Naive thymus-derived CD4-positive, alpha-beta T cell (primary cell): ENCODE results near the gene CPN2. TPM values are rescaled to one million over a fixed set of nuclear protein-coding genes. Genes with fewer than 3 reads are reported as not detected.

ENCODE experiments used
- ATAC-seq: fragments of 150-1000 bp; cut with Tn5 transposase; 2 replicates; pipeline ENCODE4 v1.10.0; 2021; ENCODE audit warnings: mild to moderate bottlenecking, moderate library complexity
- CTCF ChIA-PET: fragments of 350-600 bp; sonication (Branson Sonifier 250); formaldehyde crosslinking; loops from one replicate; lab custom pipeline; 2021; ENCODE audit warnings: antibody characterized with exemption; lab: Charles Lee
- POLR2A ChIA-PET: fragments of 350-600 bp; sonication (Branson Sonifier 250); formaldehyde crosslinking; loops from one replicate; lab custom pipeline; 2021; ENCODE audit warnings: antibody characterized with exemption, inconsistent platforms; lab: Charles Lee
- DNase-seq, 9 donors: peaks; one replicate each; pipeline versions ENCODE4 v3.0.0 to v3.0.0-alpha.2; 2020 to 2022; ENCODE audit warnings: mixed read lengths in 1 of 9
- H3K27ac ChIP-seq: one replicate; pipeline ENCODE4 v1.7.0; 2013; ENCODE audit warnings: mild to moderate bottlenecking, low read depth, low read length, moderate library complexity
- H3K27me3 ChIP-seq, 2 donors: one replicate each; pipeline ENCODE4 v1.7.0; 2013; ENCODE audit warnings: low read length in 2 of 2, mild to moderate bottlenecking in 2 of 2, moderate library complexity in 2 of 2; ENCODE audit not compliant: control insufficient read depth in 2 of 2, insufficient read depth in 2 of 2
- H3K36me3 ChIP-seq, 3 experiments: 1 replicate in 2 of 3; 2 replicates in 1 of 3; pipeline ENCODE4 v1.7.0; 2013; ENCODE audit warnings: low read length in 3 of 3, mild to moderate bottlenecking in 3 of 3, moderate library complexity in 1 of 3; ENCODE audit not compliant: insufficient read depth in 3 of 3, control insufficient read depth in 2 of 3
- H3K4me1 ChIP-seq, 2 donors: one replicate each; pipeline ENCODE4 v1.7.0; 2013; ENCODE audit warnings: low read length in 2 of 2, mild to moderate bottlenecking in 2 of 2, moderate library complexity in 1 of 2; ENCODE audit not compliant: control insufficient read depth in 2 of 2, insufficient read depth in 2 of 2
- H3K4me3 ChIP-seq: 2 replicates; pipeline ENCODE4 v1.7.0; 2013; ENCODE audit warnings: mild to moderate bottlenecking, low read length
- H3K9me3 ChIP-seq, 3 experiments: 1 replicate in 2 of 3; 2 replicates in 1 of 3; pipeline ENCODE4 v1.7.0; 2013; ENCODE audit warnings: low read length in 3 of 3; ENCODE audit not compliant: control insufficient read depth in 2 of 3
- H3K27ac Mint-ChIP-seq, 9 donors: one replicate each; pipeline ENCODE4 v1.8.0; 2020 to 2022; ENCODE audit warnings: mixed read lengths in 9 of 9, mild to moderate bottlenecking in 8 of 9, moderate library complexity in 5 of 9, inconsistent platforms in 2 of 9
- H3K27me3 Mint-ChIP-seq, 5 donors: one replicate each; pipeline ENCODE4 v1.8.0; 2021 to 2022; ENCODE audit warnings: mixed read lengths in 5 of 5, mild to moderate bottlenecking in 1 of 5
- H3K36me3 Mint-ChIP-seq, 5 donors: one replicate each; pipeline ENCODE4 v1.8.0; 2020 to 2022; ENCODE audit warnings: mixed read lengths in 5 of 5, mild to moderate bottlenecking in 3 of 5, inconsistent platforms in 1 of 5
- H3K4me1 Mint-ChIP-seq, 7 donors: one replicate each; pipeline ENCODE4 v1.8.0; 2020 to 2022; ENCODE audit warnings: mixed read lengths in 7 of 7, mild to moderate bottlenecking in 3 of 7, inconsistent platforms in 1 of 7
- H3K4me3 Mint-ChIP-seq, 10 donors: one replicate each; pipeline ENCODE4 v1.8.0; 2020 to 2022; ENCODE audit warnings: mild to moderate bottlenecking in 10 of 10, mixed read lengths in 10 of 10, moderate library complexity in 6 of 10, inconsistent platforms in 2 of 10
- H3K9me3 Mint-ChIP-seq, 11 donors: one replicate each; pipeline ENCODE4 v1.8.0; 2020 to 2022; ENCODE audit warnings: mixed read lengths in 11 of 11, mild to moderate bottlenecking in 4 of 11, inconsistent platforms in 1 of 11, moderate library complexity in 1 of 11
- intact Hi-C, 2 donors: fragments of 100-400 bp; cut with micrococcal nuclease; formaldehyde crosslinking; loops; one replicate each; pipeline ENCODE4 v1.15.1; 2023
- polyA plus RNA-seq, 2 donors: library from polyadenylated mRNA; unstranded; fragments of 300-500 nt; fragmentation: Illumina TruSeq; gene quantifications; one replicate each; pipeline ENCODE4 v1.2.3, GENCODE V29; 2021
- total RNA-seq, 6 experiments: library from RNA in 5 of 6; stranded (reverse) in 5 of 6; gene quantifications; 1 replicate in 5 of 6; 2 replicates in 1 of 6; pipeline ENCODE4 v1.2.3 and lab custom pipeline; 2021 to 2026

CPN2 gene
- total and polyA plus RNA-seq, 7 experiments from 2014 or later, result not detected

GRCh38 chr3:194303749-194304148 is 47.4 kb downstream of the CPN2 start:
- Histone ChIP-seq H3K27me3 (no peaks in the 10 kb centered on the region), H3K9me3 (no peaks in the 10 kb centered on the region), H3K36me3 (no peaks in the 10 kb centered on the region), H3K4me1 (peaks cover 23 to 27% of the 10 kb centered on the region in 2 donors), H3K27ac (no peak overlapping the region), H3K4me3 (no peak overlapping the region)
- H3K4me1 Mint-ChIP-seq, result peaks cover 15 to 54% (median 41%) of the 10 kb centered on the region in 7 donors
- intact Hi-C loops, result loop anchor here in 1 of 2 donors (10.0 kb wide), 1 partner anchor 99 kb away; no protein-coding TSS in a partner anchor
- no peak for ATAC-seq
- POLR2A ChIA-PET, result no interaction called here
- no peak overlapping the region for H3K4me3 Mint-ChIP-seq
- no peak overlapping the region for H3K27ac Mint-ChIP-seq
- CTCF ChIA-PET, result no interaction called here
- H3K9me3 Mint-ChIP-seq, result peaks cover 0 to 5% (median 3%) of the 10 kb centered on the region in 11 donors
- no peak for DNase-seq
- H3K36me3 Mint-ChIP-seq, result peaks cover 0 to 13% (median 0%) of the 10 kb centered on the region in 5 donors
- H3K27me3 Mint-ChIP-seq, result no peaks in the 10 kb centered on the region

GRCh38 chr3:194301730-194302129 is 49.4 kb downstream of the CPN2 start:
- DNase-seq, result no peak
- Mint-ChIP-seq H3K27ac (no peak overlapping the region), H3K4me3 (no peak overlapping the region), H3K9me3 (peaks cover 0 to 5% (median 3%) of the 10 kb centered on the region in 11 donors), H3K36me3 (peaks cover 0 to 13% (median 0%) of the 10 kb centered on the region in 5 donors), H3K4me1 (peaks cover 11 to 37% (median 28%) of the 10 kb centered on the region in 7 donors), H3K27me3 (peaks cover 0 to 6% (median 0%) of the 10 kb centered on the region in 5 donors)
- no peaks in the 10 kb centered on the region for H3K27me3 ChIP-seq
- ATAC-seq, result no peak
- no peak overlapping the region for H3K27ac ChIP-seq
- H3K4me3 ChIP-seq, result no peak overlapping the region
- H3K4me1 ChIP-seq, result peaks cover 8 to 12% of the 10 kb centered on the region in 2 donors
- ChIA-PET POLR2A (no interaction called here), CTCF (no interaction called here)
- intact Hi-C loops, result loop anchor here in 1 of 2 donors (10.0 kb wide), 1 partner anchor 97 kb away; no protein-coding TSS in a partner anchor
- no peaks in the 10 kb centered on the region for H3K9me3 ChIP-seq
- no peaks in the 10 kb centered on the region for H3K36me3 ChIP-seq

GRCh38 chr3:194300936-194301335 is 50.2 kb downstream of the CPN2 start:
- H3K4me1 Mint-ChIP-seq, result peaks cover 11 to 29% (median 21%) of the 10 kb centered on the region in 7 donors
- peaks cover under 1 to 6% of the 10 kb centered on the region in 2 donors for H3K4me1 ChIP-seq
- H3K27ac ChIP-seq, result no peak overlapping the region
- no peaks in the 10 kb centered on the region for H3K9me3 ChIP-seq
- CTCF ChIA-PET, result no interaction called here
- no peaks in the 10 kb centered on the region for H3K36me3 ChIP-seq
- H3K27ac Mint-ChIP-seq, result no peak overlapping the region
- H3K36me3 Mint-ChIP-seq, result peaks cover 0 to 13% (median 0%) of the 10 kb centered on the region in 5 donors
- DNase-seq (no peak), ATAC-seq (no peak)
- no peaks in the 10 kb centered on the region for H3K27me3 ChIP-seq
- no peak overlapping the region for H3K4me3 ChIP-seq
- peaks cover 0 to 6% (median 0%) of the 10 kb centered on the region in 5 donors for H3K27me3 Mint-ChIP-seq
- H3K9me3 Mint-ChIP-seq, result peaks cover 0 to 5% (median 3%) of the 10 kb centered on the region in 11 donors
- intact Hi-C loops, result loop anchor here in 1 of 2 donors (10.0 kb wide), 1 partner anchor 96 kb away; no protein-coding TSS in a partner anchor
- H3K4me3 Mint-ChIP-seq, result no peak overlapping the region
- POLR2A ChIA-PET, result no interaction called here

GRCh38 chr3:194300382-194300758 is 50.8 kb downstream of the CPN2 start:
- Mint-ChIP-seq H3K9me3 (peaks cover 0 to 5% (median 3%) of the 10 kb centered on the region in 11 donors), H3K36me3 (peaks cover 0 to 13% (median 0%) of the 10 kb centered on the region in 5 donors), H3K27me3 (peaks cover 0 to 7% (median 0%) of the 10 kb centered on the region in 5 donors), H3K4me3 (peak overlapping the region in 2 of 10 donors; percentile 19 to 35), H3K4me1 (peaks cover 6 to 23% (median 16%) of the 10 kb centered on the region in 7 donors), H3K27ac (no peak overlapping the region)
- Histone ChIP-seq H3K27me3 (no peaks in the 10 kb centered on the region), H3K4me1 (peaks cover 0 to under 1% of the 10 kb centered on the region in 2 donors), H3K27ac (no peak overlapping the region), H3K4me3 (no peak overlapping the region), H3K36me3 (no peaks in the 10 kb centered on the region), H3K9me3 (no peaks in the 10 kb centered on the region)
- ATAC-seq (no peak), DNase-seq (no peak)
- intact Hi-C loops, result loop anchor here in 1 of 2 donors (10.0 kb wide), 1 partner anchor 96 kb away; no protein-coding TSS in a partner anchor
- ChIA-PET CTCF (no interaction called here), POLR2A (no interaction called here)

- Histone ChIP-seq H3K4me1 (no peaks in the 10 kb centered on the region), H3K36me3 (no peaks in the 10 kb centered on the region), H3K27ac (no peak overlapping the region), H3K27me3 (no peaks in the 10 kb centered on the region), H3K9me3 (no peaks in the 10 kb centered on the region), H3K4me3 (no peak overlapping the region)
- H3K27me3 Mint-ChIP-seq, result peaks cover 0 to 14% (median 0%) of the 10 kb centered on the region in 5 donors
- H3K27ac Mint-ChIP-seq, result no peak overlapping the region
- intact Hi-C loops, result no loop called here
- DNase-seq (no peak), ATAC-seq (no peak)
- H3K36me3 Mint-ChIP-seq, result peaks cover 0 to 10% (median 0%) of the 10 kb centered on the region in 5 donors
- H3K9me3 Mint-ChIP-seq, result no peaks in the 10 kb centered on the region
- POLR2A ChIA-PET, result no interaction called here
- CTCF ChIA-PET, result interaction anchor here (0.6 kb wide), 1 partner anchor 107 kb away, joined by 3 read pairs; no protein-coding TSS in a partner anchor
- peaks cover 0 to 19% (median 11%) of the 10 kb centered on the region in 7 donors for H3K4me1 Mint-ChIP-seq
- H3K4me3 Mint-ChIP-seq, result no peak overlapping the region
Observed at GRCh38 chr3:194298331-194299227, 52.5 kb downstream of the CPN2 start.

- intact Hi-C loops, result no loop called here
- Histone ChIP-seq H3K9me3 (no peaks in the 10 kb centered on the region), H3K4me1 (no peaks in the 10 kb centered on the region), H3K27me3 (no peaks in the 10 kb centered on the region), H3K4me3 (no peak overlapping the region), H3K27ac (no peak overlapping the region), H3K36me3 (no peaks in the 10 kb centered on the region)
- ATAC-seq (no peak), DNase-seq (no peak)
- peaks cover 0 to 24% (median 0%) of the 10 kb centered on the region in 5 donors for H3K27me3 Mint-ChIP-seq
- H3K4me3 Mint-ChIP-seq, result no peak overlapping the region
- ChIA-PET POLR2A (no interaction called here), CTCF (interaction anchor here (0.7 kb wide), 1 partner anchor 686 kb away, joined by 3 read pairs; no protein-coding TSS in a partner anchor)
- H3K27ac Mint-ChIP-seq, result no peak overlapping the region
- H3K36me3 Mint-ChIP-seq, result peaks cover 0 to 13% (median 0%) of the 10 kb centered on the region in 5 donors
- peaks cover 0 to 19% (median 11%) of the 10 kb centered on the region in 7 donors for H3K4me1 Mint-ChIP-seq
- H3K9me3 Mint-ChIP-seq, result peaks cover 0 to 6% (median 0%) of the 10 kb centered on the region in 11 donors
Observed at GRCh38 chr3:194296454-194297263, 54.5 kb downstream of the CPN2 start.
